Measurements from ENCODE around the gene TNS4. TPM values are rescaled to one million over a fixed set of nuclear protein-coding genes. Genes with fewer than 3 reads are reported as not detected.

TNS4 gene
- total and polyA plus RNA-seq, 2 of the 4 experiments (the other 2 are of a cell fraction), result not detected

DNA sequence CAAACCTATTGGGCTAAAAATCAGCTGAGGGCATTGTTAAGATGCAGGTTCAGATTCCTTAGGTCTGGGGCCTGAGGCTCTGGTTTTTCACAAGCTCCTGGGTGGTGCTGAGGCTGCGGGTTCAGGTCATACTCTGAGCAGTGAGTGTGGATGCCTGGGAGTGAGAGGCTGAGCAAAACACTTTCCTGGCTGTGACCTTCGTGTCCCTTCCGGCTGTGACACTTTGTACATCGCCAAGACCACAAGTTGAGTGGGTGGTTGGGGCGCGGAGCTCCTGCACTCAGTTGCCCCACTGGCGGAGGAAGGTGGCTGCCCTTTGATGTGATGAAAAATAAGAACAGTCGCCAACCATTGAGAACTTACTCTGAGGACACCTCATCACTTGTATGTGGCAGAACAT lies 39.0 kb upstream of the TNS4 start:
- no peaks in the 10 kb centered on the region for H3K27me3 ChIP-seq (ENCODE audit: control insufficient read depth, insufficient read depth, low read length)
- H3K4me1 ChIP-seq (ENCODE audit: control insufficient read depth, insufficient read depth, low read length), result peaks cover 44% of the 10 kb centered on the region
- dilution Hi-C loops (cut with HindIII; ENCODE audit: low sequenced_read_pairs, unreplicated experiment), result no loop called here
- CTCF ChIA-PET, result interaction anchor here (2.5 kb wide), 1 partner anchor 20 kb away, joined by 10 read pairs; no protein-coding TSS in a partner anchor
- peaks cover 66% of the 10 kb centered on the region for H3K9me1 ChIP-seq (ENCODE audit: insufficient read depth, low read length)
- ATAC-seq (ENCODE audit: low read depth), result no peak
- H3K56ac ChIP-seq (ENCODE audit: extremely low read depth, insufficient read depth, low read length), result no peak overlapping the region
- peak overlapping the region; percentile 83 for H2BK5ac ChIP-seq (ENCODE audit: low read depth, low read length, poor library complexity, severe bottlenecking)
- peaks cover 0 to 23% of the 10 kb centered on the region in 2 experiments; a peak in 3 of 4 replicates for H3K79me1 ChIP-seq (ENCODE audit: low read depth in 1 of 2, low read length in 2 of 2)
- H2BK120ac ChIP-seq (ENCODE audit: low read depth, low read length), result peak overlapping the region; percentile 100
- POLR2A ChIA-PET (ENCODE audit: unreplicated experiment), result interaction anchor here (0.6 to 1.0 kb wide), 2 partner anchors 14 to 251 kb away, joined by 3 to 5 read pairs; no protein-coding TSS in a partner anchor
- peak overlapping the region; percentile 75 for H2AK9ac ChIP-seq (replicated peaks; ENCODE audit: low read depth, low read length, poor library complexity)
- no peaks in the 10 kb centered on the region for H4K20me1 ChIP-seq (ENCODE audit: insufficient read depth, low read length)
- BruUV-seq (replicated peaks), result no TSS peak
- in situ Hi-C loops (cut with MboI; ENCODE audit: low sequenced_read_pairs), result no loop called here
- peak overlapping the region; percentile 41 to 97; a peak in 2 of 4 replicates for H4K8ac ChIP-seq (ENCODE audit: low read depth in 2 of 2, low read length in 2 of 2)
- no peak overlapping the region for H3K4me2 ChIP-seq (ENCODE audit: low read depth, low read length)
- TF ChIP-seq MXI1 (IDR thresholded peaks at IDR 0.05; ENCODE audit: borderline replicate concordance, low read depth, low read length) (no peak), USF2 (IDR thresholded peaks at IDR 0.05; ENCODE audit: low read depth, low read length) (no peak), FOS (IDR thresholded peaks at IDR 0.05; ENCODE audit: low read depth, low read length) (no peak), RCOR1 (IDR thresholded peaks at IDR 0.05; ENCODE audit: insufficient replicate concordance, low read length) (no peak), BHLHE40 (IDR thresholded peaks at IDR 0.05; ENCODE audit: low read depth, low read length) (no peak), RAD21 (IDR thresholded peaks at IDR 0.05; ENCODE audit: low read length) (no peak), CEBPB (IDR thresholded peaks at IDR 0.05; ENCODE audit: low read depth, low read length) (no peak), MAZ (IDR thresholded peaks at IDR 0.05; ENCODE audit: borderline replicate concordance, low read depth, low read length) (no peak), CHD1 (IDR thresholded peaks at IDR 0.05; ENCODE audit: low read depth, low read length) (no peak), RFX5 (IDR thresholded peaks at IDR 0.05; ENCODE audit: low read depth, low read length) (no peak), NFE2L2 (IDR thresholded peaks at IDR 0.05; ENCODE audit: low read depth, low read length) (no peak), SMC3 (IDR thresholded peaks at IDR 0.05; ENCODE audit: low read depth, low read length) (no peak), POLR2A (IDR thresholded peaks at IDR 0.05; ENCODE audit: low read depth, low read length) (no peak)
- TF ChIP-seq, protein P1, sequence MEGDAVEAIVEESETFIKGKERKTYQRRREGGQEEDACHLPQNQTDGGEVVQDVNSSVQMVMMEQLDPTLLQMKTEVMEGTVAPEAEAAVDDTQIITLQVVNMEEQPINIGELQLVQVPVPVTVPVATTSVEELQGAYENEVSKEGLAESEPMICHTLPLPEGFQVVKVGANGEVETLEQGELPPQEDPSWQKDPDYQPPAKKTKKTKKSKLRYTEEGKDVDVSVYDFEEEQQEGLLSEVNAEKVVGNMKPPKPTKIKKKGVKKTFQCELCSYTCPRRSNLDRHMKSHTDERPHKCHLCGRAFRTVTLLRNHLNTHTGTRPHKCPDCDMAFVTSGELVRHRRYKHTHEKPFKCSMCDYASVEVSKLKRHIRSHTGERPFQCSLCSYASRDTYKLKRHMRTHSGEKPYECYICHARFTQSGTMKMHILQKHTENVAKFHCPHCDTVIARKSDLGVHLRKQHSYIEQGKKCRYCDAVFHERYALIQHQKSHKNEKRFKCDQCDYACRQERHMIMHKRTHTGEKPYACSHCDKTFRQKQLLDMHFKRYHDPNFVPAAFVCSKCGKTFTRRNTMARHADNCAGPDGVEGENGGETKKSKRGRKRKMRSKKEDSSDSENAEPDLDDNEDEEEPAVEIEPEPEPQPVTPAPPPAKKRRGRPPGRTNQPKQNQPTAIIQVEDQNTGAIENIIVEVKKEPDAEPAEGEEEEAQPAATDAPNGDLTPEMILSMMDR (conservative IDR thresholded peaks at IDR 0.05; ENCODE audit: low read depth, low read length), result no peak
- peak overlapping the region; percentile 100 for H3K14ac ChIP-seq (replicated peaks; ENCODE audit: low read depth, low read length)
- peak overlapping the region; percentile 100 for H3K4ac ChIP-seq (ENCODE audit: low read depth, low read length)
- no peak overlapping the region for H3K9ac ChIP-seq (ENCODE audit: low read depth, low read length)
- peak overlapping the region; percentile 72 for H3K18ac ChIP-seq (ENCODE audit: low read depth, low read length)
- H3K23ac ChIP-seq (ENCODE audit: low read depth, low read length), result no peak overlapping the region
- no CpG with 5 or more reads among the region's 8 CpGs for WGBS, 2 experiments (ENCODE audit: extremely low coverage in 2 of 2, insufficient read length in 1 of 2)
- H2AK5ac ChIP-seq (ENCODE audit: low read depth, low read length), result peak overlapping the region; percentile 99
- H4K5ac ChIP-seq (ENCODE audit: low read depth, low read length), result peak overlapping the region; percentile 46
- peak overlapping the region; percentile 95; the same call in 1 of the 2 replicates for H3K27ac ChIP-seq (ENCODE audit: insufficient read depth, low read length)
- H3K9me3 ChIP-seq (ENCODE audit: control insufficient read depth, insufficient read depth, low read length), result no peaks in the 10 kb centered on the region
- H4K91ac ChIP-seq (ENCODE audit: insufficient read depth, low read depth, low read length), result peak overlapping the region; percentile 100
- no peak overlapping the region for H2AFZ ChIP-seq (replicated peaks; ENCODE audit: low read length, poor library complexity)
- H3K36me3 ChIP-seq (ENCODE audit: control insufficient read depth, insufficient read depth, low read length), result no peaks in the 10 kb centered on the region
- no peak for DNase-seq
- intact Hi-C loops (cut with micrococcal nuclease), result no loop called here
- H2BK20ac ChIP-seq (ENCODE audit: low read depth, low read length), result peak overlapping the region; percentile 100
- H2BK15ac ChIP-seq (ENCODE audit: low read depth, low read length), result peak overlapping the region; percentile 98
- no peak overlapping the region for H3K4me3 ChIP-seq (ENCODE audit: insufficient read depth, low read depth, low read length)
